HEK293T (cell line): Measurements from ENCODE around the gene RAB28.

ENCODE experiments used
- ARNT ChIP-seq: fragments of 450-650 bp; IDR thresholded peaks from 2 replicates; pipeline ENCODE4 v1.6.1; 2017; ENCODE audit warnings: mild to moderate bottlenecking
- BHLHE40 ChIP-seq: fragments of 450-650 bp; IDR thresholded peaks from 2 replicates; pipeline ENCODE4 v1.6.1; 2016; ENCODE audit warnings: mild to moderate bottlenecking, moderate library complexity, borderline replicate concordance
- CTBP1 ChIP-seq: fragments of 450-650 bp; IDR thresholded peaks from 2 replicates; pipeline ENCODE4 v1.6.1; 2016; ENCODE audit warnings: borderline replicate concordance
- FOXK2 ChIP-seq: fragments of 450-650 bp; IDR thresholded peaks from 2 replicates; pipeline ENCODE4 v1.6.1; 2016; ENCODE audit warnings: mild to moderate bottlenecking
- FOXM1 ChIP-seq: fragments of 450-650 bp; IDR thresholded peaks from 2 replicates; pipeline ENCODE4 v1.6.1; 2017; ENCODE audit warnings: mild to moderate bottlenecking, borderline replicate concordance
- HDGF ChIP-seq: fragments of 450-650 bp; IDR thresholded peaks from 2 replicates; pipeline ENCODE4 v1.6.1; 2017; ENCODE audit warnings: antibody characterized with exemption, borderline replicate concordance
- LEF1 ChIP-seq: fragments of 450-650 bp; IDR thresholded peaks from 2 replicates; pipeline ENCODE4 v1.6.1; 2017; ENCODE audit warnings: mild to moderate bottlenecking, borderline replicate concordance
- NFRKB ChIP-seq: fragments of 450-650 bp; IDR thresholded peaks from 2 replicates; pipeline ENCODE4 v1.6.1; 2016; ENCODE audit warnings: mild to moderate bottlenecking, moderate library complexity
- PKNOX1 ChIP-seq: fragments of 450-650 bp; IDR thresholded peaks from 2 replicates; pipeline ENCODE4 v1.6.1; 2016
- SP1 ChIP-seq: fragments of 450-650 bp; IDR thresholded peaks from 2 replicates; pipeline ENCODE4 v1.6.1; 2017
- TARDBP ChIP-seq: fragments of 450-650 bp; IDR thresholded peaks from 2 replicates; pipeline ENCODE4 v1.6.1; 2016
- ZNF384 ChIP-seq: fragments of 450-650 bp; IDR thresholded peaks from 2 replicates; pipeline ENCODE4 v1.6.1; 2016

- TF ChIP-seq LEF1 (no peak), SP1 (no peak), BHLHE40 (no peak), PKNOX1 (no peak), HDGF (no peak), ARNT (no peak), ZNF384 (no peak), TARDBP (no peak), NFRKB (no peak), FOXK2 (no peak), FOXM1 (no peak), CTBP1 (no peak)
Measured at GRCh38 chr4:13455411-13455810, 28.7 kb downstream of the RAB28 start.
